ENCODE data around the gene PCDHGA10.
"Not testable (repeated sequence)": the region's sequence is repeated elsewhere in the genome, so short reads cannot be mapped to it uniquely, and the experiment has no call there.

The PCDHGA10 gene

DNA sequence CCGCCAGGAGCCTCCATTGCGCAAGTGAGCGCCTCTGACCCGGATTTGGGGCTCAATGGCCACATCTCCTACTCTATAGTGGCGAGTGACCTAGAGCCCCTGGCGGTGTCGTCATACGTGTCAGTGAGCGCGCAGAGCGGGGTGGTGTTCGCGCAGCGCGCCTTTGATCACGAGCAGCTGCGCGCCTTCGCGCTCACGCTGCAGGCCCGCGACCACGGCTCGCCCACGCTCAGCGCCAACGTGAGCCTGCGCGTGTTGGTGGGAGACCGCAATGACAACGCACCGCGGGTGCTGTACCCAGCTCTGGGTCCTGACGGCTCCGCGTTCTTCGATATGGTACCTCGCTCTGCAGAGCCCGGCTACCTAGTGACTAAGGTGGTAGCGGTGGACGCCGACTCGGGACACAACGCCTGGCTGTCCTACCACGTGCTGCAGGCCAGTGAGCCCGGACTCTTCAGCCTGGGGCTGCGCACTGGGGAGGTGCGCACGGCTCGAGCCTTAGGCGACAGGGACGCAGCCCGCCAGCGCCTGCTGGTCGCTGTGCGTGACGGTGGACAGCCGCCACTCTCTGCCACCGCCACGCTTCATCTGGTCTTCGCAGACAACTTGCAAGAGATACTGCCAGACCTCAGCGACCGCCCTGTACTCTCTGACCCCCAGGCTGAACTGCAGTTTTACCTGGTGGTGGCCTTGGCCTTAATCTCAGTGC lies 3.0 kb upstream of the PCDHGA10 start:
- no peak for DNase-seq (ENCODE audit: low read depth)
- no peak overlapping the region for H3K4me3 ChIP-seq (ENCODE audit: low read length)
- TF ChIP-seq, protein P1, sequence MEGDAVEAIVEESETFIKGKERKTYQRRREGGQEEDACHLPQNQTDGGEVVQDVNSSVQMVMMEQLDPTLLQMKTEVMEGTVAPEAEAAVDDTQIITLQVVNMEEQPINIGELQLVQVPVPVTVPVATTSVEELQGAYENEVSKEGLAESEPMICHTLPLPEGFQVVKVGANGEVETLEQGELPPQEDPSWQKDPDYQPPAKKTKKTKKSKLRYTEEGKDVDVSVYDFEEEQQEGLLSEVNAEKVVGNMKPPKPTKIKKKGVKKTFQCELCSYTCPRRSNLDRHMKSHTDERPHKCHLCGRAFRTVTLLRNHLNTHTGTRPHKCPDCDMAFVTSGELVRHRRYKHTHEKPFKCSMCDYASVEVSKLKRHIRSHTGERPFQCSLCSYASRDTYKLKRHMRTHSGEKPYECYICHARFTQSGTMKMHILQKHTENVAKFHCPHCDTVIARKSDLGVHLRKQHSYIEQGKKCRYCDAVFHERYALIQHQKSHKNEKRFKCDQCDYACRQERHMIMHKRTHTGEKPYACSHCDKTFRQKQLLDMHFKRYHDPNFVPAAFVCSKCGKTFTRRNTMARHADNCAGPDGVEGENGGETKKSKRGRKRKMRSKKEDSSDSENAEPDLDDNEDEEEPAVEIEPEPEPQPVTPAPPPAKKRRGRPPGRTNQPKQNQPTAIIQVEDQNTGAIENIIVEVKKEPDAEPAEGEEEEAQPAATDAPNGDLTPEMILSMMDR (IDR thresholded peaks at IDR 0.05; ENCODE audit: insufficient read depth, low read depth, low read length, missing control alignments): no peak

DNA sequence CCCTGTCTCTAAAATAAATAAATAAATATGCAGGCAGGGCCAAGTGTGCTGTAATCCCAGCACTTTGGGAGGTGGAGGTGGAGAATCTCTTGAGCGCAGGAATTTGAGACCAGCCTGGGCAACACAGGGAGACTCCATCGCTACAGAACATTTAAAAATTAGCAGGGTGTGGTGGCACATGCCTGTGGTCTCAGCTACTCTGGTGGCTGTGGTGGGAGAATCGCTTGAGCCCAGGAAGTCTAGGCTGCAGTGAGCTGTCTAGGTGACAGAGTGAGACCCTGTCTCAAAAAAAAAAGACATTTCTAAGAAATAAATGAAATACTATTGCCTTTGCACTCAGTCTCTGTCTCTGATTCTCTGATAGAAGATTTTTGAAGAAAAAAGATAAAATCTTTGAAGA lies 1.2 kb upstream of the PCDHGA10 start:
- no peak for DNase-seq (ENCODE audit: low read depth)
- no peak overlapping the region for H3K4me3 ChIP-seq (ENCODE audit: low read length)
- TF ChIP-seq, protein P1 (IDR thresholded peaks at IDR 0.05; ENCODE audit: insufficient read depth, low read depth, low read length, missing control alignments): no peak

DNA sequence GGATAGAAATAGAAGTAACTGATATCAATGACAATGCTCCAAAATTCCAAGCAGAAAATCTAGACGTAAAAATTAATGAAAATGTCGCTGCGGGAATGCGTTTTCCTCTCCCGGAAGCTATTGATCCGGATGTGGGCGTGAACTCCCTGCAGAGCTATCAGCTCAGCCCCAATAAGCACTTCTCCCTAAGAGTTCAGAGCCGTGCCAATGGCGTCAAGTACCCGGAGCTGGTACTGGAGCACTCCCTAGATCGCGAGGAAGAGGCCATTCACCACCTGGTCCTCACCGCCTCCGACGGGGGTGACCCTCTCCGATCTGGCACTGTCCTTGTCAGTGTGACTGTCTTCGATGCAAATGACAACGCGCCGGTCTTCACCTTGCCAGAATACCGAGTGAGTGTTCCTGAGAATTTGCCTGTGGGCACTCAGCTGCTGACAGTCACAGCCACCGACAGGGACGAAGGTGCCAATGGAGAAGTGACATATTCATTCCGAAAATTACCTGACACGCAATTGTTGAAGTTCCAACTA lies 818 bp downstream of the PCDHGA10 start:
- no peak for DNase-seq (ENCODE audit: low read depth)
- TF ChIP-seq, protein P1 (IDR thresholded peaks at IDR 0.05; ENCODE audit: insufficient read depth, low read depth, low read length, missing control alignments): no peak
- peak overlapping the region; percentile 55 for H3K4me3 ChIP-seq (ENCODE audit: low read length)

DNA sequence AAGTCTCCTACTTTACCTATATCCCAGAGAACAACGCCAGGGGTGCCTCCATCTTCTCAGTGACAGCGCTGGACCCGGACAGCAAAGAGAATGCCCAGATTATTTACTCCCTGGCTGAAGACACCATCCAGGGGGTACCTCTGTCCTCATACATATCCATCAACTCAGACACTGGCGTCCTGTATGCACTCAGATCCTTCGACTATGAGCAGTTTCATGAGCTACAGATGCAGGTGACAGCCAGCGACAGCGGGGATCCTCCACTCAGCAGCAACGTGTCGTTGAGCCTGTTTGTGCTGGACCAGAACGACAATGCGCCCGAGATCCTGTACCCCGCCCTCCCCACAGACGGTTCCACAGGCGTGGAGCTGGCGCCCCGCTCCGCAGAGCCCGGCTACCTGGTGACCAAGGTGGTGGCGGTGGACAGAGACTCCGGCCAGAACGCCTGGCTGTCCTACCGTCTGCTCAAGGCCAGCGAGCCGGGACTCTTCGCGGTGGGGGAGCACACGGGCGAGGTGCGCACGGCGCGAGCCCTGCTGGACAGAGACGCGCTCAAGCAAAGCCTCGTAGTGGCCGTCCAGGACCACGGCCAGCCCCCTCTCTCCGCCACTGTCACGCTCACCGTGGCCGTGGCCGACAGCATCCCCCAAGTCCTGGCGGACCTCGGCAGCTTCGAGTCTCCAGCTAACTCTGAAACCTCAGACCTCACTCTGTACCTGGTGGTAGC lies 1.9 kb downstream of the PCDHGA10 start:
- DNase-seq (ENCODE audit: low read depth); H3K4me3 ChIP-seq (ENCODE audit: low read length): not testable (repeated sequence)

DNA sequence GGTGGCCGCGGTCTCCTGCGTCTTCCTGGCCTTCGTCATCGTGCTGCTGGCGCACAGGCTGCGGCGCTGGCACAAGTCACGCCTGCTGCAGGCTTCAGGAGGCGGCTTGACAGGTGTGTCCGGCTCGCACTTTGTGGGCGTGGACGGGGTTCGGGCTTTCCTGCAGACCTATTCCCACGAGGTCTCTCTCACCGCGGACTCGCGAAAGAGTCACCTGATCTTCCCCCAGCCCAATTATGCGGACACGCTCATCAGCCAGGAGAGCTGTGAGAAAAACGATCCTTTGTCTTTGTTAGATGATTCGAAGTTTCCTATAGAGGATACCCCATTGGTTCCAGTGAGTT lies 2.5 kb downstream of the PCDHGA10 start:
- not testable (repeated sequence) for H3K4me3 ChIP-seq (ENCODE audit: low read length); DNase-seq (ENCODE audit: low read depth)

DNA sequence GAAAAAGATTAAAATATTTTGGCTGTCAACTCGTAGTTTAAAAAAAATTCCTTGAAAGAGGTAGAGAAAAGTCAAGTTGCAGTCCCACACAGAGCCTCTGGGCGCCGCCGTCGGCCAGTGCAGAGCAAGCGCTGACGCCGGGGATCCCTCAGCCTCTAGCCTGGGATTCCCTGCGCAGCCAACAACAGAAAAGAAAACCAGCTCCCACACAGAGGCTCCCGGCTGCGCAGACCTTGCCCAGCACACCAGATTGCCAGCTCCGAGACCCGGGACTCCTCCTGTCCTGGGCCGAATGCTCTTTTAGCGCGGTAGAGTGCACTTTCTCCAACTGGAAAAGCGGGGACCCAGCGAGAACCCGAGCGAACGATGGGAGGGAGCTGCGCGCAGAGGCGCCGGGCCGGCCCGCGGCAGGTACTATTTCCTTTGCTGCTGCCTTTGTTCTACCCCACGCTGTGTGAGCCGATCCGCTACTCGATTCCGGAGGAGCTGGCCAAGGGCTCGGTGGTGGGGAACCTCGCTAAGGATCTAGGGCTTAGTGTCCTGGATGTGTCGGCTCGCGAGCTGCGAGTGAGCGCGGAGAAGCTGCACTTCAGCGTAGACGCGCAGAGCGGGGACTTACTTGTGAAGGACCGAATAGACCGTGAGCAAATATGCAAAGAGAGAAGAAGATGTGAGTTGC lies 4.8 kb downstream of the PCDHGA10 start, which contains the start of gene PCDHGB7:
Gene PCDHGB7, plus strand, starts transcription at position 184 of the 679 bp plus-strand sequence. Its CDS starts 183 bp downstream, at position 367.
- TF ChIP-seq, protein P1 (IDR thresholded peaks at IDR 0.05; ENCODE audit: insufficient read depth, low read depth, low read length, missing control alignments): peak; percentile 79
- H3K4me3 ChIP-seq (ENCODE audit: low read length): peak within 1 kb of the TSS; percentile 48
- peak; percentile 84 for DNase-seq (ENCODE audit: low read depth)

DNA sequence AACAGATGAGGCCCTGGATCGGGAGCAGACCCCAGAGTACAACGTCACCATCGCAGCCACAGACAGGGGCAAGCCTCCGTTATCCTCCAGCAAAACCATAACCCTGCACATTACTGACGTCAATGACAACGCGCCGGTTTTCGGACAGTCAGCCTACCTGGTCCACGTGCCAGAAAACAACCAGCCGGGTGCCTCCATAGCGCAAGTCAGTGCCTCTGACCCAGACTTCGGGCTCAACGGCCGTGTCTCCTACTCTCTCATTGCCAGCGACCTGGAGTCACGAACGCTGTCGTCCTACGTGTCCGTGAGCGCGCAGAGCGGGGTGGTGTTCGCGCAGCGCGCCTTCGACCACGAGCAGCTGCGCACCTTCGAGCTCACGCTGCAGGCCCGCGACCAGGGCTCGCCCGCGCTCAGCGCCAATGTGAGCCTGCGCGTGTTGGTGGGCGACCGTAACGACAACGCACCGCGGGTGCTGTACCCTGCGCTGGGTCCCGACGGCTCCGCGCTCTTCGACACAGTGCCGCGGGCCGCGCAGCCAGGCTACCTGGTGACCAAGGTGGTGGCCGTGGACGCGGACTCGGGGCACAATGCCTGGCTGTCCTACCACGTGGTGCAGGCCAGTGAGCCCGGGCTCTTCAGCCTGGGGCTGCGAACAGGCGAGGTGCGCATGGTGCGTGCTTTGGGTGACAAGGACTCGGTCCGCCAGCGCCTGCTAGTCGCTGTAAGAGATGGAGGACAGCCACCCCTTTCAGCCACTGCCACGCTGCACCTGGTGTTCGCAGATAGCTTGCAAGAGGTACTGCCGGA lies 6.5 kb downstream of the PCDHGA10 start:
- TF ChIP-seq, protein P1 (IDR thresholded peaks at IDR 0.05; ENCODE audit: insufficient read depth, low read depth, low read length, missing control alignments): no peak
- no peak for DNase-seq (ENCODE audit: low read depth)
- no peak overlapping the region for H3K4me3 ChIP-seq (ENCODE audit: low read length)
